ENCODE results near the gene SLC35E3.
"Not testable (repeated sequence)": the region's sequence is repeated elsewhere in the genome, so short reads cannot be mapped to it uniquely, and the experiment has no call there.

Gene SLC35E3

DNA sequence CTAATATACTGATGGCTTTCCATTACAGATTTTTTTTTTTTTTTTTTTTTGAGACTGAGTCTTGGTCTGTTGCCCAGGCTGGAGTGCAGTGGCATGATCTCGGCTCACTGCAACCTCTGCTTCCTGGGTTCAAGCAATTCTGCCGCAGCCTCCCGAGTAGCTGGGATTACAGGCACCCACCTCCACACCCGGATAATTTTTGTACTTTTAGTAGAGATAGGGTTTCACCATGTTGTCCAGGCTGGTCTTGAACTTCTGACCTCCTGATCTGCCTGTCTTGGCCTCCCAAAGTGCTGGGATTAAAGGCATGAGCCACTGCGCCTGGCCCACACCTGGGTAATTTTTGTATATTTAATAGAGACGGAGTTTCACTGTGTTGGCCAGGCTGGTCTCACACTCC lies 65.6 kb downstream of the SLC35E3 start:
- not testable (repeated sequence) for H3K27ac ChIP-seq (ENCODE audit: low read depth in 2 of 2, low read length in 2 of 2)
- peaks cover 27 to 28% of the 10 kb centered on the region in 2 donors for H3K36me3 ChIP-seq (ENCODE audit: control insufficient read depth in 2 of 2, insufficient read depth in 2 of 2, low read length in 2 of 2)

DNA sequence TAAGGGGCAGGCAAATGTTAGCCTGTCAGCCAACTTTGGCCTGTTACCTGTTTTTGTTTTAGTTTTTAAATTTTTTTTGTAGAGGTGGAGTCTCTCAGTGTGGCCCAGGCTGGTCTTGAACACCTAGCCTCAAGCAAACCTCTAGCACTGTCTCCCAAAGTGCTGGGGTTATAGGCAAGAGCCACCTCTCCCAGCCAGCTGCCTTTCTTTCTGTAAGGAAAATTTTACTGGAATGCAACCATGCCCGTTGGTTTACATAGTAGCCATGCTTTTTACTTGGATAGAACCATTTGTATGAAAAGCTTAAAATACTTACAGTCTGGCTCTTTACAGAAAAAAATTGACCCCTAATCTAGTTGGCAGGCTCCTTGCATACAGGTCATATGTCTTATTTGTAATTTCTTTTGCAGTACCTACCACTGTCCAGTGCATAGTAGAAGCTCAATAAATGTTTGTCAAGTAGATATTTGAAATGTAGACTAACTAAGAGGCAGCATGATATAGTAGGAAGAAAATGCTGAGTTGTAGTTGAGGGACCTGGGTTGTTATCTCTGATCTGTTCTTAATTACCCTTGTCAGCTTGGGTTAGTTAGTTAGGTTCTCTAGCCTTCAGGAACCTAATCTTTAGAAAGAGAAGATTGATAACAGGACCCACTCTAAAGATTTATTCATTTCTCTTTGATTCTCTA lies 66.7 kb downstream of the SLC35E3 start:
- H3K9me3 ChIP-seq (ENCODE audit: control insufficient read depth in 2 of 2, low read length in 2 of 2): no peaks in the 10 kb centered on the region
- no peaks in the 10 kb centered on the region for H3K27me3 ChIP-seq (ENCODE audit: control insufficient read depth in 2 of 2, insufficient read depth in 2 of 2, low read length in 2 of 2)
- H3K36me3 ChIP-seq (ENCODE audit: control insufficient read depth in 2 of 2, insufficient read depth in 2 of 2, low read length in 2 of 2): peaks cover 34 to 35% of the 10 kb centered on the region in 2 donors
- H3K4me3 ChIP-seq (ENCODE audit: low read length in 2 of 2): no peak overlapping the region
- H3K4me1 ChIP-seq (ENCODE audit: control insufficient read depth in 2 of 2, insufficient read depth in 2 of 2, low read length in 2 of 2): peaks cover 3 to 9% of the 10 kb centered on the region in 2 donors
- H3K27ac ChIP-seq (ENCODE audit: low read depth in 2 of 2, low read length in 2 of 2): no peak overlapping the region
- no peak overlapping the region for H3K9ac ChIP-seq (ENCODE audit: low read depth in 1 of 2, low read length in 2 of 2)

More for the DNA sequence above, 65.6 kb downstream of the SLC35E3 start:
- not testable (repeated sequence) for H3K4me3 ChIP-seq (ENCODE audit: low read length in 2 of 2); H3K9ac ChIP-seq (ENCODE audit: low read depth in 1 of 2, low read length in 2 of 2); H3K9me3 ChIP-seq (ENCODE audit: control insufficient read depth in 2 of 2, low read length in 2 of 2); H3K27me3 ChIP-seq (ENCODE audit: control insufficient read depth in 2 of 2, insufficient read depth in 2 of 2, low read length in 2 of 2)
- peaks cover 3 to 11% of the 10 kb centered on the region in 2 donors for H3K4me1 ChIP-seq (ENCODE audit: control insufficient read depth in 2 of 2, insufficient read depth in 2 of 2, low read length in 2 of 2)

GRCh38 chr12:68813242-68813593 lies 67.2 kb downstream of the SLC35E3 start:
- H3K27ac ChIP-seq (ENCODE audit: low read depth in 2 of 2, low read length in 2 of 2): no peak overlapping the region
- H3K4me1 ChIP-seq (ENCODE audit: control insufficient read depth in 2 of 2, insufficient read depth in 2 of 2, low read length in 2 of 2): peaks cover 3 to 9% of the 10 kb centered on the region in 2 donors
- H3K27me3 ChIP-seq (ENCODE audit: control insufficient read depth in 2 of 2, insufficient read depth in 2 of 2, low read length in 2 of 2): no peaks in the 10 kb centered on the region
- no peaks in the 10 kb centered on the region for H3K9me3 ChIP-seq (ENCODE audit: control insufficient read depth in 2 of 2, low read length in 2 of 2)
- no peak overlapping the region for H3K4me3 ChIP-seq (ENCODE audit: low read length in 2 of 2)
- H3K36me3 ChIP-seq (ENCODE audit: control insufficient read depth in 2 of 2, insufficient read depth in 2 of 2, low read length in 2 of 2): peaks cover 35 to 38% of the 10 kb centered on the region in 2 donors
- no peak overlapping the region for H3K9ac ChIP-seq (ENCODE audit: low read depth in 1 of 2, low read length in 2 of 2)

DNA sequence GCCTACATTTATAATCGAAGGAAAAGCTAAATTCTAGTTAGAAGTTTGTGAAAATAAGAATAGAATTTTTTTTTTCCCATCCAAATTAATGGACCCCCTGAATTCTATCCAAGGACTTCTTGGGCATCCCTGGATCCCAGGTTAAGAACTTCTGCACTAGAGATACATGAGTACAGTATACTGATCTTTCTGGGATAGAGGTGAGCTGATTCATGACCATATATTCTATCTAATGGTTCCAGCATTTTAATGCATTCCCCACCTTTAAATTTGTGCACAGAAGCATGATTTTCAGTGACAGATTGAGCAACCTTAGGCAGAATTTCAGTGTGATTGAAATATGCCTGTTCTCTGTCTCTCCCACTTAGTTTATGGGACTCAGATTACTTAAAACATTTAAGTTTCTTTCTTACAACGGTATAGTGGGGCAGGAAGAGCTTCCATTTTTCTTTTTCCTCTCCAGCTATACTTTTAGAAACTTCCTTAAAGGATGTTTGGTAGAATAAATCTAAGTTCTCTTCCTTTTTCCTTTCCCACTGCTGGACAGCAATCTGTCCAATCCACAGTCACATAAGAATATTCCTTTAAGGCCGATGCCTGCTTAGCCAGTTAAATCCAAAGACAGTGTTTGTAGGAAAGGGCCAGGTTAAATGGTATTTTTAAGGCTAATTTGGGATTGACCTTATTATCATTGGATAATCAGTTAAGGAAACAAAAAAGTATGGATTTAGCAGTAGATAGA lies 68.7 kb downstream of the SLC35E3 start:
- Histone ChIP-seq H3K27me3 (ENCODE audit: control insufficient read depth in 2 of 2, insufficient read depth in 2 of 2, low read length in 2 of 2) (no peaks in the 10 kb centered on the region), H3K9me3 (ENCODE audit: control insufficient read depth in 2 of 2, low read length in 2 of 2) (no peaks in the 10 kb centered on the region), H3K27ac (ENCODE audit: low read depth in 2 of 2, low read length in 2 of 2) (no peak overlapping the region), H3K4me1 (ENCODE audit: control insufficient read depth in 2 of 2, insufficient read depth in 2 of 2, low read length in 2 of 2) (peaks cover 3 to 5% of the 10 kb centered on the region in 2 donors), H3K4me3 (ENCODE audit: low read length in 2 of 2) (no peak overlapping the region), H3K36me3 (ENCODE audit: control insufficient read depth in 2 of 2, insufficient read depth in 2 of 2, low read length in 2 of 2) (peaks cover 36 to 43% of the 10 kb centered on the region in 2 donors), H3K9ac (ENCODE audit: low read depth in 1 of 2, low read length in 2 of 2) (no peak overlapping the region)

DNA sequence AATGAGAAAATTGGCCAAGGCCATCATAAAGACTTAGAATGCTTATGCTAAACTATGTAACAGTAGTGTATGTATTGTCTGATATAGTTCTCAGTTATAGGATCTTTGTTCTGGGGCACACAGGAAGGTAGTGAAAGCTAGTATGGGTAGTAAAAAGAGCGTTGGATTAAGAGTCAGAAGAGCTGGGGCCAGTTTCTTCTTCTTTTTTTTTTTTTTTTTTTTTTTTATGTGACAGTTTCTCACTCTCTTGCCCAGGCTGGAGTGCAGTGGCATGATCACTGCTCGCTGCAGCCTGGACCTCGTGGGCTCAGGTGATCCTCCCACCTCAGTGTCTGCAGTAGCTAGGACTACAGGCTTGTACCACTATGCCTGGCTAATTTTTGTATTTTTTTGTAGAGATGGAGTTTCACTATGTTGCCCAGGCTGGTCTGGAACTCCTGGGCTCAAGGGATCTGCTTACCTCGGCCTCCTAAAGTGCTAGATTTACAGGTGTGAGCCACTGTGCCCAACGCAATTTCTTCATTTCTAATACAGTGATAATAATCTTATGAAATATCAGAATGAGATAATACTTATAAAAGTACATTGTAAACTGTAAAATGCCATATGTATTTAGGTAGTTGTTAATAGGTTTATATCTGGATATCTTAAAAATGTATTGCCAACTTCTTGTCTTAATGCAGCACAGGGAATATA lies 69.4 kb downstream of the SLC35E3 start:
- no peak overlapping the region for H3K27ac ChIP-seq (ENCODE audit: low read depth in 2 of 2, low read length in 2 of 2)
- no peak overlapping the region for H3K9ac ChIP-seq (ENCODE audit: low read depth in 1 of 2, low read length in 2 of 2)
- H3K4me1 ChIP-seq (ENCODE audit: control insufficient read depth in 2 of 2, insufficient read depth in 2 of 2, low read length in 2 of 2): peaks cover 3 to 5% of the 10 kb centered on the region in 2 donors
- no peaks in the 10 kb centered on the region for H3K9me3 ChIP-seq (ENCODE audit: control insufficient read depth in 2 of 2, low read length in 2 of 2)
- H3K36me3 ChIP-seq (ENCODE audit: control insufficient read depth in 2 of 2, insufficient read depth in 2 of 2, low read length in 2 of 2): peaks cover 41 to 43% of the 10 kb centered on the region in 2 donors
- no peak overlapping the region for H3K4me3 ChIP-seq (ENCODE audit: low read length in 2 of 2)
- H3K27me3 ChIP-seq (ENCODE audit: control insufficient read depth in 2 of 2, insufficient read depth in 2 of 2, low read length in 2 of 2): no peaks in the 10 kb centered on the region

DNA sequence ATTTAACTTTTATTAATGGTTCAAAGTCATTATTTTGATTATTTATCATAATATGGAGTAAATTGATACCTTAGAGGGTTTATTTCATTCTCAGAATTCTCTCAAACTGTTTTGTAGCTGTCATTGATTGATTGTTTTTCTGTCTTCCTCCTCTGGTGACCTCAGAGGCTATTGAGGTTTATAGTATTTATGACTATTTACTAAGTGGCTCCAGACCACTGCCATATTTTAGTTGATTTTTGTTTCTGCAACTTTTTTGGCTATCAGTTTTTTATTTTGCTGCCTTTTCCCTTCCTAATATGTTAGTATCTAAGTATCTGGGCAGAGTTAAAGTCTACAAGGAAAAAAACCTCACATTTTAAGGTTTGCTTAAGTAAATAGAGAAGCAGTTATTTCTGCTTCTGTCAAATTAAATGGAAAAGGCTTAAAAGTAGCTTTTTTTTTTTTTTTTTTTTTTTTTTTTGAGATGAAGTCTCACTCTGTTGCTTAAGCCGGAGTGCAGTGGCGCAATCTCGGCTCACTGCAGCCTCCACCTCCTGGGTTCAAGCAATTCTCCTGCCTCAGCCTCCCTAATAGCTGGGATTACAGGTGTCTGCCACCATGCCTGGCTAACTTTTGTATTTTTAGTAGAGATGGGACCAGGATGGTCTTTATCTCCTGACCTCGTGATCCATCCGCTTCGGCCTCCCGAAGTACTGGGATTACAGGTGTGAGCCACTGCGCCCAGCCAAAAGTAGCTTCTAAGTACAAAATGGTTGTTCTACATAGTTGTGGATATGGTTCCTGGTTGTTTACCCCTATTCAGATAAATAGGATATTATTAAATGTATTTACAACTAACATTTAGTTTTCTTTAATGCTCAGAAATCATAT lies 70.2 kb downstream of the SLC35E3 start:
- H3K4me1 ChIP-seq (ENCODE audit: control insufficient read depth in 2 of 2, insufficient read depth in 2 of 2, low read length in 2 of 2): peaks cover 3 to 5% of the 10 kb centered on the region in 2 donors
- no peak overlapping the region for H3K4me3 ChIP-seq (ENCODE audit: low read length in 2 of 2)
- peaks cover 46 to 48% of the 10 kb centered on the region in 2 donors for H3K36me3 ChIP-seq (ENCODE audit: control insufficient read depth in 2 of 2, insufficient read depth in 2 of 2, low read length in 2 of 2)
- H3K27me3 ChIP-seq (ENCODE audit: control insufficient read depth in 2 of 2, insufficient read depth in 2 of 2, low read length in 2 of 2): no peaks in the 10 kb centered on the region
- no peak overlapping the region for H3K27ac ChIP-seq (ENCODE audit: low read depth in 2 of 2, low read length in 2 of 2)
- H3K9me3 ChIP-seq (ENCODE audit: control insufficient read depth in 2 of 2, low read length in 2 of 2): no peaks in the 10 kb centered on the region
- no peak overlapping the region for H3K9ac ChIP-seq (ENCODE audit: low read depth in 1 of 2, low read length in 2 of 2)

GRCh38 chr12:68819481-68819880 lies 73.5 kb downstream of the SLC35E3 start:
- H3K9me3 ChIP-seq (ENCODE audit: control insufficient read depth in 2 of 2, low read length in 2 of 2); H3K9ac ChIP-seq (ENCODE audit: low read depth in 1 of 2, low read length in 2 of 2); H3K27ac ChIP-seq (ENCODE audit: low read depth in 2 of 2, low read length in 2 of 2); H3K27me3 ChIP-seq (ENCODE audit: control insufficient read depth in 2 of 2, insufficient read depth in 2 of 2, low read length in 2 of 2); H3K4me1 ChIP-seq (ENCODE audit: control insufficient read depth in 2 of 2, insufficient read depth in 2 of 2, low read length in 2 of 2); H3K4me3 ChIP-seq (ENCODE audit: low read length in 2 of 2): not testable (repeated sequence)
- H3K36me3 ChIP-seq (ENCODE audit: control insufficient read depth in 2 of 2, insufficient read depth in 2 of 2, low read length in 2 of 2): peaks cover 47 to 61% of the 10 kb centered on the region in 2 donors

- no peak overlapping the region for H3K9ac ChIP-seq (ENCODE audit: low read depth in 1 of 2, low read length in 2 of 2)
- no peak overlapping the region for H3K4me3 ChIP-seq (ENCODE audit: low read length in 2 of 2)
- peaks cover 53 to 69% of the 10 kb centered on the region in 2 donors for H3K36me3 ChIP-seq (ENCODE audit: control insufficient read depth in 2 of 2, insufficient read depth in 2 of 2, low read length in 2 of 2)
- H3K9me3 ChIP-seq (ENCODE audit: control insufficient read depth in 2 of 2, low read length in 2 of 2): no peaks in the 10 kb centered on the region
- no peak overlapping the region for H3K27ac ChIP-seq (ENCODE audit: low read depth in 2 of 2, low read length in 2 of 2)
- no peaks in the 10 kb centered on the region for H3K27me3 ChIP-seq (ENCODE audit: control insufficient read depth in 2 of 2, insufficient read depth in 2 of 2, low read length in 2 of 2)
- no peaks in the 10 kb centered on the region for H3K4me1 ChIP-seq (ENCODE audit: control insufficient read depth in 2 of 2, insufficient read depth in 2 of 2, low read length in 2 of 2)
Observed at GRCh38 chr12:68821357-68822188, 75.6 kb downstream of the SLC35E3 start.

DNA sequence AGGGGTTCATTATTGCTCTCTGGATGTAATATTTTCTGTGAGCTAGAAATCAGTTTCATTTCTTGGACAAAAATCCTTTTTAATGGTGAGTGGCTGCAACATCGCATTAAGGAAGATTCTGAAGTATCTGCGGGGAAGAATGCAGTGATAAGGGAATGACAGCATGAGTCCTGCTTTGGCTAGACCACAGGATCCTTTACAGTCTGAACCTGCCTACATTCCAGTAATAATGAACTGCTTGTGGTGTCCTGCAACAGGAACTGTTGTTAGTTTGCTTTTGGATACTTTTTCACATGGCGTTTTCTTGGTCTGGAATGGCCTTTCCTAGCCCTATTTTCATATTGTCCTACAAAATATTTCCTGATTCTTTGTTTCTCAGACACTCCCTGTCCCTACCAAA lies 77.7 kb downstream of the SLC35E3 start:
- no peaks in the 10 kb centered on the region for H3K9me3 ChIP-seq (ENCODE audit: control insufficient read depth in 2 of 2, low read length in 2 of 2)
- no peak overlapping the region for H3K9ac ChIP-seq (ENCODE audit: low read depth in 1 of 2, low read length in 2 of 2)
- H3K36me3 ChIP-seq (ENCODE audit: control insufficient read depth in 2 of 2, insufficient read depth in 2 of 2, low read length in 2 of 2): peaks cover 52 to 68% of the 10 kb centered on the region in 2 donors
- H3K4me1 ChIP-seq (ENCODE audit: control insufficient read depth in 2 of 2, insufficient read depth in 2 of 2, low read length in 2 of 2): no peaks in the 10 kb centered on the region
- H3K27ac ChIP-seq (ENCODE audit: low read depth in 2 of 2, low read length in 2 of 2): no peak overlapping the region
- H3K4me3 ChIP-seq (ENCODE audit: low read length in 2 of 2): no peak overlapping the region
- no peaks in the 10 kb centered on the region for H3K27me3 ChIP-seq (ENCODE audit: control insufficient read depth in 2 of 2, insufficient read depth in 2 of 2, low read length in 2 of 2)

Data from mucosa of rectum (tissue), 2 donors.